Astrocyte (in vitro differentiated cells and primary cell): Measurements from ENCODE around the gene NFE2L1.

Experiments
- EZH2 ChIP-seq: IDR thresholded peaks from 2 replicates; pipeline ENCODE4 v1.6.1; 2012; ENCODE audit warnings: mild to moderate bottlenecking, low read length, inconsistent platforms; ENCODE audit not compliant: insufficient read depth
- TF ChIP-seq, protein P1 (sequence below): IDR thresholded peaks from 2 replicates; pipeline ENCODE4 v1.5.1; 2011; ENCODE audit warnings: low read depth, mild to moderate bottlenecking, inconsistent platforms, low read length, moderate library complexity; ENCODE audit not compliant: insufficient read depth

DNA sequence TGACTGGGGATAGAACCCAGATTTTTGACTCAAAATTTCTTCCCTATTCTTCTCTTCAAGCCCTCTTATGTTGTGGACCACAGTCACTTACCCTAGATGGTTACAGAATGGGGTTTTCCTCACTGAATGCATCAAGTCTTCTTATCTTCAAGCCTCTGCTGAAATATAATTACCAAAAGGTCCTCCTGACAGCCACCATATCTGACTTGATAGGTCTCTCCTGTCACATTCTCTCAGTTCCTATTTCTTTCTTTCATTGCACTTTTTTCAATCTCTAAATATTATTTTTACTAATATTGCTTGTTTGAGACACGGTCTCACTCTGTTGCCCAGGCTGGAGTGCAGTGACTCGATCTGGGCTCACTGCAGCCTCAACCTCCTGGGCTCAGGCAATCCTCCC is 9.5 kb upstream of the NFE2L1 start:
- TF ChIP-seq EZH2: no peak
- TF ChIP-seq, protein P1, sequence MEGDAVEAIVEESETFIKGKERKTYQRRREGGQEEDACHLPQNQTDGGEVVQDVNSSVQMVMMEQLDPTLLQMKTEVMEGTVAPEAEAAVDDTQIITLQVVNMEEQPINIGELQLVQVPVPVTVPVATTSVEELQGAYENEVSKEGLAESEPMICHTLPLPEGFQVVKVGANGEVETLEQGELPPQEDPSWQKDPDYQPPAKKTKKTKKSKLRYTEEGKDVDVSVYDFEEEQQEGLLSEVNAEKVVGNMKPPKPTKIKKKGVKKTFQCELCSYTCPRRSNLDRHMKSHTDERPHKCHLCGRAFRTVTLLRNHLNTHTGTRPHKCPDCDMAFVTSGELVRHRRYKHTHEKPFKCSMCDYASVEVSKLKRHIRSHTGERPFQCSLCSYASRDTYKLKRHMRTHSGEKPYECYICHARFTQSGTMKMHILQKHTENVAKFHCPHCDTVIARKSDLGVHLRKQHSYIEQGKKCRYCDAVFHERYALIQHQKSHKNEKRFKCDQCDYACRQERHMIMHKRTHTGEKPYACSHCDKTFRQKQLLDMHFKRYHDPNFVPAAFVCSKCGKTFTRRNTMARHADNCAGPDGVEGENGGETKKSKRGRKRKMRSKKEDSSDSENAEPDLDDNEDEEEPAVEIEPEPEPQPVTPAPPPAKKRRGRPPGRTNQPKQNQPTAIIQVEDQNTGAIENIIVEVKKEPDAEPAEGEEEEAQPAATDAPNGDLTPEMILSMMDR: no peak
